OCI-LY3 (cell line): ENCODE measurements around the gene ZNF608.

Experiments
- CTCF ChIP-seq: fragments of 200-600, 300-600 bp; sonication (generic); IDR thresholded peaks from 2 replicates; pipeline ENCODE4 v1.5.1; 2014; ENCODE audit warnings: antibody characterized with exemption, low read length, low read depth
- EZH2phosphoT487 ChIP-seq: fragments of 200-600 bp; shearing (Covaris generic); IDR thresholded peaks from 2 replicates; pipeline ENCODE4 v1.6.1; 2018; ENCODE audit warnings: antibody characterized with exemption, mixed run types, low read depth

- TF ChIP-seq CTCF (no peak), EZH2phosphoT487 (no peak)
Measured at GRCh38 chr5:124783794-124784193, 37.4 kb upstream of the ZNF608 start.
